ENCODE results near the gene ALX3.
"Not testable (repeated sequence)": the region's sequence is repeated elsewhere in the genome, so short reads cannot be mapped to it uniquely, and the experiment has no call there.

The ALX3 gene

GRCh38 chr1:110088739-110089316, 18.4 kb upstream of the ALX3 start:
- DNase-seq = no peak

- DNase-seq = peak; percentile 58
Measured at GRCh38 chr1:110087812-110088738, 17.6 kb upstream of the ALX3 start.

DNA sequence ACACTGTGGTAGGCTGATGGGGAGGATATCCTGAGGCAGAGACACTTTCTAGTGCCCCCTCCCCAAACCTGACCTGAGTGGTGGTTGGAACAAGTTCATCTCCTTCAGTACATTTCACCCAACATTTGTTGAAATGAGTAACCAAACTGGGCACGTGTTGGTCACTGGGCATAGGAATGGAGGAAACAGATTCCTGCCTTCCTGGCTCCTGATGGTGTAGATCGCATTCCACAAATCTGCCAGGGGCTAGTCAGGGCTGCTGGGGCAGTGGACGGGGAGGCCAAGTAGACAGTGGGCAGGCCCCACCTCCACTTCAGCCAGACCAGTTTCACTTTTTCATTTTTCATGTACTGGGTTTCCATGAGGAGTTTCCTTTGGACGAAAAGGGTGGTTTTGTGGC, 16.5 kb upstream of the ALX3 start:
- no peak for DNase-seq

- DNase-seq = no peak
Measured at GRCh38 chr1:110085671-110086070, 15.2 kb upstream of the ALX3 start.

DNA sequence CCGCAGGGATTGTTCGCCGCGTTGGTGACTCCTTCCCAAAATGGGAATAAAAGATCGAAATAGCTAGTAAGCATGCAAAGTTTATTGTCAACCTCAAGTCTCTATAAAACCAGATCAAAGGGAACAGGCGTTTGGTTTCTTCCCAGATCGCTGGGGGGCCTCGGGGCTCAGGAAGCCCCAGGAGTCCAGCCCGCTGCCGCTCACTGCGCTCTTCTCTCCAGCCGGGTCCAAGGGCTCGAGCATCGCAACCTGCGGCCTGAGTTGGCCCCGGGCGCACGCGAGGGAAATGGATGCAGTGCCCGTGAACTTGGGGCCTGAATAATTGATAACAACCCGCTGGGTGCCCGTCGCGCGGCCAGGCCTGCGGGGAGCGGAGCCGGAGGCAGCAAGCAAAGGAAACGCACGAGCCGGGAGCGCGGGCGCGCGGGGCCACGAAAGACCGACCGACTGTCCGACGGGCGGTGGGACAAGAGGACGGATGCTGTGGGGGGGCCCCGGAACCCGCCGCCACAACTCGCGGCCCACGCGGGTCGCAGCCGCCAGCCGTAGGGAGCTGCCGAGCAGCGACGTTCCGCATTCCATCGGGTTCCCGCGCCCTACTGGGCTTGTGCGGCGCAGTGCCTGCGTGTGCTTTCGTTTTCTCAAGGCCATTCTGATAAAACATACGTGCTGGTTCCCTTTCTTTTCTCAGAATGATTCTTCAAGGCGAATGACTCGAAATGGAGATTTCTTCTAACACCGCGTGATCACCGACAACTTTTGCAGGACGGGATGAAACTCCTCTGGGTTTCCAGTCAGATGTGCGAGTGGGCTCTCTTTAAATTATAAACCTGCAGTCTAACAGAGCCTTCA, 14.0 kb upstream of the ALX3 start:
- DNase-seq = no peak

GRCh38 chr1:110083866-110084226, 13.4 kb upstream of the ALX3 start:
- DNase-seq = no peak

- DNase-seq = no peak
Measured at GRCh38 chr1:110083061-110083865, 12.8 kb upstream of the ALX3 start.

- DNase-seq = no peak
Measured at GRCh38 chr1:110082477-110082876, 12.0 kb upstream of the ALX3 start.

- no peak for DNase-seq
Measured at GRCh38 chr1:110081061-110081460, 10.6 kb upstream of the ALX3 start.

- not testable (repeated sequence) for DNase-seq
Measured at GRCh38 chr1:110079995-110080394, 9.5 kb upstream of the ALX3 start.

- DNase-seq = no peak
Measured at GRCh38 chr1:110076789-110077500, 6.5 kb upstream of the ALX3 start.

DNA sequence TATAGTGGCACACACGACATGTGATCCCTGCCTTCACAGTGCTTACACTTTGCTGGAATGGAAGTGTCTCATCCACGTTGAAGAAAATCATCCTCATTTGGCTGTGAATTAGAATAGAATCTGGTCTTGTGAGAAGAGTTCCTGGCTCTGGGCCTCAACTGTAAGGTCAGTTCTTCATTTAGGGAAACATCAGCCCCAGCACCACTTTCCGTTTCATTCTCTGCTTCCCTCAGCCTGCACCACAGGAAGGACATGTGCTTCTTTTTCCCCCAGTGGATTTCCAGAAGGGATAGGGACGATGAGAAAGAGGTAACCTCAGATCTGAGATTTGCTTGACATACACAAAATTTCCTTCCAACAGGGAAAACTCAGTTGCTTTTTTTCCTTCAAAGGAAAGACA, 3.7 kb upstream of the ALX3 start:
- no peak for DNase-seq

- DNase-seq = no peak
Measured at GRCh38 chr1:110070282-110070669, 196 bp downstream of the ALX3 start.

- DNase-seq = no peak
Measured at GRCh38 chr1:110069404-110070281, 829 bp downstream of the ALX3 start.

DNA sequence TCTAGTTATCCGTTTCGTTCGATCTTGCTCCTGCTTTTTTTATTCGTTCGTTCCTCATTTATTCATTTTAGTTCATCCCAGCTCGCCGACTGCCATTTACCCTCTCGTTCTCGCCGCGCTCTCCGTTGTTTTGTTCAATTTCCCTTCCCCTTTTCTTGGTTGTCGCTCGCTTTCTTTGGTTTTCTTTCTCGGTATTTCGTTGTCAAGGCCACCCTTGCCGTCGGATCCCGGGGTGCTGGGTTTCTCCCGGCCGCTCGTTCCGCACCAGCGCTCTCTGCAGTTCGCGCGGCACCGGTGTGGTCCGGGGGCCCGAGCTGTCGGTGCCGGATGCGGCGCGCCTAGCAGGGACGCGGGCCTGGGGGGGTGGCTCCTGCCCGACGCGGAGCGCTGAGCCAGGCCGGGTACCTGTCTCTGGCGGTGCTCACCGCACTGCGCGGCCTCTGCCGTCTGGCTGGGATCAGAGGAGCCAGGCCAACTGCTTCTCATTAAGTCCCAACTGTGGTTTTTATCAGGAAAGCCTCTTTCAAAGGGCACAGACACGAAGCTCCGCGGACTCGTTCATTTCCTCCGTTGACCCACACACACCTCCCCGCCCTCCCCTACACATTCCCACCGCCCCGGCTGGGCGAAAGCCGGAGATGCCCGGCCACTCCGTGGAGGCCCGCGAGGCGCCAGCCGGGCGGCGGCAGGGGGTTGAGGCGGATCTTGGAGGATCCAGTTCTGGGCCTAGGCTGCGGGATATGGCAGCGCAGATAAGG, 1.6 kb downstream of the ALX3 start:
- DNase-seq = no peak

DNA sequence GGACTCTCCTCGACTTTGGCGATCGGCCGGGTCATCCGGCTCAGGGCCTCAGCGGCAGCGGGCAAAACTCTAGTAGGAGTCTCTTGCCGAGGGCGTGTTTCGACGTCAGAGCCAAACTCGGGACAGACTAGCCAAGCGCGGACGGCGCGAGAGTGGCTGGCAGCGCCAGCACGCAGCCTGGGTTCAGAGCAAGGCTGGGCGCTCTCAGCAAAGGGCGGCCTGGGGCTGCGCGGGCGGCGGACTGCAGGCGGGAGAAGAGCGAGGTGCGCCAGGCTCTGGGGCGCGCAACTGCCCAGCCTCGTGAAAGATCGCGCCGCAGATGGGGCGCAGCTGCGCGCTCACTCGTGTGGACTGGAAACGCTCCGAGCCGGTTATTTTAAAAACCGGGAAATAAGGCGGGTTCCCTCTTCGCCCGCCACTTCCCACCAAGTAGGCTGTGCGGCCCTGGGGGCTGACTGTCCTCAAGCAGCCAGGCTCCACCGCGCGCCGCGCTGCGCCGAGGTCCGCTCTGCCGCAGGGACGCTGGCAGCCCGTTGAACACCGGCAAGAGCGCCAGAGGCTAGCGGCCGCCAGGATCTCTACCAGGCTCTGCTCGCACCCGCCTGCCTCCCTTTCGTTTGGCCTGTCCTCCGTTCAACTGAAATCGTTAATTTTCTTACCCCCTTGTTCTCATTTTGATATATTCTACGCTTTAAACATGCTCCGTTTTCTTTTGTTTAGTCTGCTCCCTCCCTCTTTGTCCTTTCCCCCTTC, 2.4 kb downstream of the ALX3 start:
- DNase-seq = no peak

DNA sequence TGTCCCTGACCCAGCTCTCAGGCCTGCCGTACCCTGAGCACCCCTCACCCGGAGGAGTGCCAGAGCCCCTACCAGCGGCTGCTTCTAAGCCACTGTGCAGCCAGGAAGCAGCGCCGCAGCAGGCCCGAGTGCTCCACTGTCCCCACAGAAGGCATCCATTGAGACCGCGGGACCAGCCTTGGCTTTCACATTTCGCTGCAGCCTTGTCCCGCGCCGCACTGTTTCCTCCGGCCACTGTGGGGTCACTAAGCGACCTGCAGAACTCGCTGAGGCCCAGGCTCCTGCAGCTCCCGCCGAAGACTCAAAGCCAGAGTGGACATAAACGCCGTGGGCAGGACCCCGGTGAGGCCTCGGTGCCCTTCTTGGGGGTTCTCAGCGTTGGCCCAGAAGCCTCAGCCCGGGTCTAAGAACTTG, 3.0 kb downstream of the ALX3 start:
- DNase-seq = no peak

DNA sequence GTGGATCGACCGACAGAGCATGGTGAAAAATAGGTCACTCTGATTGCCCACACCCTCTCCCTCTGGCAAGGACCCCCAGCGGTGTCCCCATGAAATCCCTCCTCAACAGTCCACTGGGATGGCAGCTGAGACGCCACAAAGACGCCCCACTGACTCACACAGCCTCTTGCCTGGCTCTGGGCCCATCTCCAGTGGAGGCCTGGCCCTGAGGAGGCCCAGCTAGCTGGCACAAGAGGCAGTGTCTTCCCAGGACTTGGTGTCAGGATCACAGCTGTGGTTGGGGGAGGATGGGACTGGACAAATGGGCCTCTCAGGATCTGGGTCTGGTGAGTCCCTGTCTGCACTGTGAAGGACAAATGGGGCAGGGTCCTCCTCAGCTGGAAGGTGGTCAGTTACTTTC, 4.6 kb downstream of the ALX3 start:
- DNase-seq = no peak

DNA sequence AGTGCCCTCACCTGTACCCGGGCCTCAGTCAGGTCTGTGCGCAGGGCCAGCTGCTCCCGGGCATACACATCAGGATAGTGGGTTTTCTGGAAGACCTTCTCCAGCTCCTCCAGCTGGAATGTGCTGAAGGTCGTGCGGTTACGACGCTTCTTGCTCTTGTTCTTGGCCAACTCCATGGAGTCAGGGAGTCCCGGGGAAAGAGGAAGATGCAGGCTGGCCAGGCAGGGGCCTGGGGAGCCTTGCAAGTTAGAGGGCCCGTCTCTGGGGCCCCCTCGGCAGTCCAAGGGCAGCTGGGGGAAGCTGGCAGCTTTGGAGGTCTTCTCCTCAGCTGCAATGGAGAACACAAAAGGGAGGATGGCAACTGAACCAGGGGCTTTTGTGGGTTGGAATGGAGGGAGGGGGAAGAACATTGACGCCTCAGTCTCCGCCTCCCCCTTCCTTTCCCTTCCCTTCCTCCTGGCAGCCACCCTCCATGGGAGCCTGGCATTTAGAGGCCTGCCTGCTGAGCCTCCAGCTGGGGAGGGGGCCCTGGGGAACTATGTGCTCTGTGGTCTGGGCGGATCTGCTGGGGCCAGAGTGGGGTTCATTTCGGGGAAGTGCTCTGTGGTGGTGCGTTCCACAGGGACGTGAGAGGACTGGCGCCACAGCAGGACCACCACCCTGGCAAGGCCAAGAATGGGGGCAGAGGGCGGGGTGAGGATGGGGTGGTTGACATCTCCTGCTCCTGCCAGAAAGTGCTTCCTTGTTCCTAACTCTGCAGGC, 5.7 kb downstream of the ALX3 start:
- no peak for DNase-seq

Data from NCI-H510A treated with DMSO at 0.1 percent for 48 hours (cell line).